ENCODE data around the gene RAVER2.

RAVER2 gene

GRCh38 chr1:64849942-64850341 is 105.1 kb downstream of the RAVER2 start:
- DNase-seq = no peak

- DNase-seq = no peak
Measured at GRCh38 chr1:64850846-64851245, 106.0 kb downstream of the RAVER2 start.

GRCh38 chr1:64851664-64852063 is 106.8 kb downstream of the RAVER2 start:
- DNase-seq = no peak

GRCh38 chr1:64854674-64855073 is 109.8 kb downstream of the RAVER2 start:
- DNase-seq = no peak

- DNase-seq = no peak
Measured at GRCh38 chr1:64855557-64855956, 110.7 kb downstream of the RAVER2 start.

- DNase-seq = no peak
Measured at GRCh38 chr1:64856553-64856952, 111.7 kb downstream of the RAVER2 start.

GRCh38 chr1:64857347-64857746 is 112.5 kb downstream of the RAVER2 start:
- DNase-seq = no peak

GRCh38 chr1:64861611-64862010 is 116.7 kb downstream of the RAVER2 start:
- no peak for DNase-seq

- no peak for DNase-seq
Measured at GRCh38 chr1:64864018-64864940, 119.4 kb downstream of the RAVER2 start.

- DNase-seq = no peak
Measured at GRCh38 chr1:64865105-64865757, 120.4 kb downstream of the RAVER2 start.

GRCh38 chr1:64866689-64867088 is 121.8 kb downstream of the RAVER2 start:
- peak; percentile 14 for DNase-seq

GRCh38 chr1:64867266-64867665 is 122.4 kb downstream of the RAVER2 start:
- no peak for DNase-seq

- DNase-seq = no peak
Measured at GRCh38 chr1:64871256-64871655, 126.4 kb downstream of the RAVER2 start.

GRCh38 chr1:64872067-64872466 is 127.2 kb downstream of the RAVER2 start:
- no peak for DNase-seq

GRCh38 chr1:64873576-64873975 is 128.7 kb downstream of the RAVER2 start:
- no peak for DNase-seq

- DNase-seq = no peak
Measured at GRCh38 chr1:64874666-64875065, 129.8 kb downstream of the RAVER2 start.

- no peak for DNase-seq
Measured at GRCh38 chr1:64875101-64875500, 130.2 kb downstream of the RAVER2 start.

- no peak for DNase-seq
Measured at GRCh38 chr1:64875606-64876005, 130.7 kb downstream of the RAVER2 start.

GRCh38 chr1:64877151-64877550 is 132.3 kb downstream of the RAVER2 start:
- no peak for DNase-seq

- no peak for DNase-seq
Measured at GRCh38 chr1:64877598-64877997, 132.7 kb downstream of the RAVER2 start.

- DNase-seq = no peak
Measured at GRCh38 chr1:64878090-64878489, 133.2 kb downstream of the RAVER2 start.

- peak; percentile 22 for DNase-seq
Measured at GRCh38 chr1:64878931-64879611, 134.2 kb downstream of the RAVER2 start.

- no peak for DNase-seq
Measured at GRCh38 chr1:64880449-64880848, 135.6 kb downstream of the RAVER2 start.

GRCh38 chr1:64881281-64881680 is 136.4 kb downstream of the RAVER2 start:
- peak; percentile 69 for DNase-seq

Data from fibroblast of skin of right biceps (primary cell).